Cardiac fibroblast (primary cell): ENCODE results near the gene FOXG1.

Experiments
- DNase-seq, 2 donors: peaks; one replicate each; pipeline versions ENCODE4 v3.0.0 to v3.0.0-alpha.2; 2010; ENCODE audit warnings: low read depth in 2 of 2
- H3K4me3 ChIP-seq, 2 donors: replicated peaks in 1 of 2; 1 replicate in 1 of 2; 2 replicates in 1 of 2; pipeline ENCODE4 v1.5.1; 2011; ENCODE audit warnings: low read depth in 2 of 2, low read length in 2 of 2, mild to moderate bottlenecking in 2 of 2, moderate library complexity in 1 of 2
- TF ChIP-seq, protein P1 (sequence below): IDR thresholded peaks from one replicate; pipeline ENCODE4 v1.5.1; 2011; ENCODE audit warnings: low read depth, mild to moderate bottlenecking, low read length, inconsistent platforms

The FOXG1 gene

DNA sequence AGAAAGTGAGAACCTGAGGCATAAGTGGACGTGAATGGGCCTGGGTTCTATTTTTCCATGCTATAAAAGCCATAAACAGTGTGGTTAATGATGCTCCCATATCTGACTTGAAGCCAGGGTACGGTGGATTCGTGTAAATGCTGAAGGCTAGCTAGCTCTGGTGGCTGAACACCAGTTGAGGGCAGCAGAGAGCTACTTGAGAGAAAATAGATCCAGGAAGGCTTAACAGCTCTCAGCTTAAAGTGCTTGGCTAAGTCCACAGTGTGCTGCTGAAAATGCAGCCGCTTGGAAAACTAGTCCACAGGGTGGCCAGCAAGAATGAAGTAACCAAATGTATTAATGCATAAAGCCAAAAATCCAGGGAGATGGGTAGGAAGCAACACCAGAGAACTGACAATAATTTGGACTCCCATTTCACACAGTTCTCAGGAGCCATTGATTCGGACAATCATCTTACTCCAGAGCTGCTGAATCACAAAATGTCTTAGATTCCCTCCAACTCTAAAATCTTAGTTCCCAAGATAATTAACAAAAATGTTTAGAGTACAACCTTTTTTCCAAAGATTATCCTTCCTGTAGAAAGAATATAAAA, 15.0 kb upstream of the FOXG1 start:
- DNase-seq = peak; percentile 71 to 74

DNA sequence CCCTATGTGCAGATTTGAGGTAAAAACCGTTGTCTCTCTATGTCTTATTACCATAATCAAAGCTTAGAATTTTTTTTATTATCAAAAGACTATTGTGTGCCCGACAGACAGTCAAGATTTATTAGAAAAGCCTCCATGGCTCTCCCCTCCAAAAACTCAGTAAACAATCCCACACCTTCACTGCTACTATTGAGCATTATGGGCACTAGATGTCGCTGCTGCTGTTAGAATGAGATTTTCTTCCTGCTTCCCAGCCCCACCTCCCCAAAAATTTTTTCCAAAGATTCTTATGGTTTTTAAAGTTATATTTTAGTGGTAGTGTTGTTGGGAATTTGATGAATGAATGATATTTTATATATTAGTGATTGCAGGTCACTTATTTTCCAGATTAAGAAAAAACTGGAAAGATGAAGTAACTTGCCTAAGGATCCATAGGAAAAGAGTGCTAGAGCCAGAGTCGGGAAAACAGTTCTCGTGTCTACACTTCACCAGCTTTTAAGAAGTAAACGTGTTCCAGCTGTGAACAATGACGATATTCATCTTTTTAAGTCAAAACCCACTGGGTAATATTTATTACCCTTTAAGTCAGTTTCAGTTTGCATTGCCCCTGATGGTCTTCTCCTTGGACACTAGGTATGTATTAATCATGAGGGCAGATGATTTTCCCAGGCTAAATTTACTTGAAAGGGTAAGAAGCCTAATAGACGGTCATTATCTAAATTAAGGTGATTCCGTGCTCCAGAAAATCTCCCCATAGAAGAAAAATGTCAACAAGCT, 12.2 kb upstream of the FOXG1 start:
- DNase-seq = peak; percentile 65 to 69
- TF ChIP-seq, protein P1, sequence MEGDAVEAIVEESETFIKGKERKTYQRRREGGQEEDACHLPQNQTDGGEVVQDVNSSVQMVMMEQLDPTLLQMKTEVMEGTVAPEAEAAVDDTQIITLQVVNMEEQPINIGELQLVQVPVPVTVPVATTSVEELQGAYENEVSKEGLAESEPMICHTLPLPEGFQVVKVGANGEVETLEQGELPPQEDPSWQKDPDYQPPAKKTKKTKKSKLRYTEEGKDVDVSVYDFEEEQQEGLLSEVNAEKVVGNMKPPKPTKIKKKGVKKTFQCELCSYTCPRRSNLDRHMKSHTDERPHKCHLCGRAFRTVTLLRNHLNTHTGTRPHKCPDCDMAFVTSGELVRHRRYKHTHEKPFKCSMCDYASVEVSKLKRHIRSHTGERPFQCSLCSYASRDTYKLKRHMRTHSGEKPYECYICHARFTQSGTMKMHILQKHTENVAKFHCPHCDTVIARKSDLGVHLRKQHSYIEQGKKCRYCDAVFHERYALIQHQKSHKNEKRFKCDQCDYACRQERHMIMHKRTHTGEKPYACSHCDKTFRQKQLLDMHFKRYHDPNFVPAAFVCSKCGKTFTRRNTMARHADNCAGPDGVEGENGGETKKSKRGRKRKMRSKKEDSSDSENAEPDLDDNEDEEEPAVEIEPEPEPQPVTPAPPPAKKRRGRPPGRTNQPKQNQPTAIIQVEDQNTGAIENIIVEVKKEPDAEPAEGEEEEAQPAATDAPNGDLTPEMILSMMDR = peak; percentile 69

More for the DNA sequence above, 15.0 kb upstream of the FOXG1 start:
- TF ChIP-seq, protein P1 = peak; percentile 82
- H3K4me3 ChIP-seq = no peak overlapping the region

DNA sequence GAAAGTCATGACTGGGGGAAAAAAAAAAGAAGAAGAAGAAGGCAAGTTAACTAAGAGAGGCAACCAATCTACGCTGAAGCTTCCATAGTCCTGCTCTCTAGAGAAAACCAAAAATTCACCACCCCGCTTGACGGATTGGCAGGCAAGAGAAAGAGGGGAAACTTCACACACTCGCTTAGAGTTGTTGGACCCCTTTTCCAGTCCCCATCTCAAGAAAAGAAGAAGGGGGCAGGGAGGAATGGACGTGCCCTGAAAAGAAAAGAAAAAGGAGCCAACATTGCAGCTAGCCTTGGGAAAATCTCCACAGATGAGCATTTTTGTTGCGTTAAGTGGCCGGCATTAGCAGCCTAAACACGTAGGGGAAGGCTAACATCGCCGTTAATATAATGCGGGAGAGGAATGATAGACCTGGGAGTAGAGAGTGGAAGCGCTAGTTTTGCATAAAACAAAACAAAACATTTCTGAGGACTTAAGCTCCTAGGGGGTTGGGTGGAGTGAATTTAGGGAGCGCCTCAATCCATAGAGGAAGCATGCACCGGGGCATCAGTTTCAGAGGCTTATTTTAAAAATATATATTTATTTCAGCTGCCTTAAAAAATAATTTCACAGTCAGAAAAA, 11.3 kb upstream of the FOXG1 start:
- TF ChIP-seq, protein P1 = no peak
- no peak for DNase-seq
- H3K4me3 ChIP-seq = no peak overlapping the region

More for the DNA sequence above, 12.2 kb upstream of the FOXG1 start:
- no peak overlapping the region for H3K4me3 ChIP-seq

DNA sequence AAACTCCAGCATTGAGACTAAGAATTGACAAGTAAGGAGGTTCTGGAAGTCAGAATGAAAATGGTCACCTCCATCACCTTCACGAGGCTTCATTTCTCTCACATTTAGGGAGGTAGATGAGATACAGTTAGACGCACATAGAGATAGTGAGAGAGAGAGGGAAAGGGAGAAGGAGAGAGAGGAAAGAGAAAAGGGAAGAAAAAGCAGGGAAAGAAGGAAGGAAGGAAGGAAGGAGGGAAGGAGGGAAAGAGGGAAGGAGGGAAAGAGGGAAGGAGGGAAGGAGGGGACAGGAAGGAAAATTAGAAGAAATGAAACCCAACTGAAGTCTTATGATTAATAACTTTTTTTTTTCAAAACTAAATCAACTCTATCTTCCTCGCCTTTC, 10.7 kb upstream of the FOXG1 start:
- TF ChIP-seq, protein P1 = no peak
- DNase-seq = no peak
- no peak overlapping the region for H3K4me3 ChIP-seq

DNA sequence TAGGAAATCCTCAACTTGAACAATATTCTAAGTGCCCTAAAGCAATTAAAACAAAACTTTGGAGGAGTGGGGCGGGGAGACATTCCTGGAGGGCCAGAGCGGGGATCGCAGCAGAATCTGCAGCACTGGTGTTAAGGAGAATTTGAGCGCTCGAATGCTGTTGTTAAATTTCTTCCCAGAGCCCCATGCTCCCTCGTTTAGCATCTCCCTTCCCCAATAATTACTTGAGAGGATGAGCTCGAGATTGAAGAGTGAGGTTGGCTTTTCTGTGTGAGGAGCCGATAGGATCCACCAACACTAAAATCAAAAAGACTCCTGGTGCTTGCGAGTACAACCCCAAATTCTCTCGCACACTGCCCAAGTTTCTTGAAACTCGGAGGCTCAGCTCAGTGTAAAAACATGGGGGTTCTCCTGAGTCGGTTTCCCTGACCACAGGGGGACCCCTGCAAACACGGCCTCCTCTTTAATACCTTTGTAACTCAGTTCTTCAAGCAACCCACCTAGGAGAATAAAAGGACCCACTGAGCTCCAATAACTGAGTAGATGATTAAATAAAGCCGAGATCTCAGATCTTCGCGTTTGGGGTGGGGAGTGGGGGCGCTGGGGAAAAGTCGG, 10.2 kb upstream of the FOXG1 start:
- H3K4me3 ChIP-seq = no peak overlapping the region
- no peak for DNase-seq
- TF ChIP-seq, protein P1 = no peak

DNA sequence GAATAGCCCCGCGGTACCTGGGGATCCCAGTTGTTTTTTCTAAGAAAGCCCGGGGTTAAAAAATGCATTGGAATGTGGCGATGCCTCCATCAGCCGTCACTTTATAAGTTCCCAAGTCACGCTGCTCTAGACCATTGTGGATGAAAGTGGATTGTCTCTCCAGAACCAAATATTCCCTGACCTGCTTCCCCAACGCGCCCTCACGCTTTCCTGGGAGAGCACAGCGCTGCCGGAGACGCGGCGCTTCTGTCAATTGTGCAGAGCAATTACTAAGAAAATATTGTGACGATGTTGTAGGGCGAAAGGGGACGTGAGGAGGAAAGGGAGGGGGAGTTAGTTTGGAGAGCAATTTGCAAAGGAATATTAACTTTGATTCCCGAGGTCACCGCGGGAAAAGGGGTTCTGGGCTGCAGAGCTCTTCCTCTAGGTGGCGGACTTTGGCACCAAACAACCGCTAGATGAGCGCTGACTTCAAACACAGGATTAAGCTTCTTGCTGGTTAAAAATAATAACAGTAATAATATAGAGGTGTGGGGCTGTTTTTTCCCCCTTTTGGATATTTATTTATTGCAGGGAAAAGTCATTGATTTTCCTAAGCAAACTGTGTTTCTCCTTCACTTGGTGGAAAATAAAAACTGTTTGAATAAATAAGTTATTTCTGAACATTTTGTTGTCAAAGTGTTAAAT, 9.6 kb upstream of the FOXG1 start:
- peak; percentile 63 to 74 for DNase-seq
- H3K4me3 ChIP-seq = no peak overlapping the region
- TF ChIP-seq, protein P1 = peak; percentile 89
